GM12892 (cell line): Measurements from ENCODE around the gene HSD3B1.

Source experiments
- POLR2A ChIP-seq: IDR thresholded peaks from 2 replicates; pipeline ENCODE4 v1.6.1; 2011; ENCODE audit warnings: low read depth, low read length, control low read depth
- POLR2AphosphoS5 ChIP-seq: IDR thresholded peaks from 2 replicates; pipeline ENCODE4 v1.6.1; 2011; ENCODE audit warnings: low read depth, low read length, control low read depth
- TAF1 ChIP-seq: IDR thresholded peaks from 2 replicates; pipeline ENCODE4 v1.6.1; 2011; ENCODE audit warnings: low read depth, mild to moderate bottlenecking, control low read depth, low read length, borderline replicate concordance

GRCh38 chr1:119504831-119505230 lies 2.2 kb upstream of the HSD3B1 start:
- no peak for TF ChIP-seq POLR2A
- TF ChIP-seq POLR2AphosphoS5, result no peak
- no peak for TF ChIP-seq TAF1
